NCI-H187 (cell line): ENCODE results near the gene SLC43A3.
"Not testable (repeated sequence)": the region's sequence is repeated elsewhere in the genome, so short reads cannot be mapped to it uniquely, and the experiment has no call there.

Experiments
- DNase-seq, 2 experiments: peaks; one replicate each; lab custom pipeline; 2025; lab: John Stamatoyannopoulos, UW

The SLC43A3 gene

DNA sequence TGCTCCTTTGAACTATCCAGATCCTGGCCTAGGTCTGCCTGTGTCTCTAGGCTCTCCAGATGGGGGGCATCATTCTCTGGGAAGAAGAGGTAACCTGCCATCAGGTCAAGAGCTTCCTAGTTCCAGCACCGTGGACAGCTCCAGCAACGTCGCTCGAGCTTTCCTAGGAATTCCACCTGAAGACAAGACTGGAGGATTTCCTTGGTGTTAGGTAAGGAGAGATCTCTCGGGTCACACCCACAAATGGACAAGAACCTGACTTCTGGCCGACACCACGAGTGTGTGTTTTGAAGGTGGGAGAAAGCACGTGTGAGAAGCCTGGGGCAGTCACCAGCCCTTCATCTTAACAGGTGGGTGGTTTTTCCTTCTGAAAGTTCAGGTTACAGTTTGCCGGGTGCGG lies 47.2 kb downstream of the SLC43A3 start:
- no peak for DNase-seq

DNA sequence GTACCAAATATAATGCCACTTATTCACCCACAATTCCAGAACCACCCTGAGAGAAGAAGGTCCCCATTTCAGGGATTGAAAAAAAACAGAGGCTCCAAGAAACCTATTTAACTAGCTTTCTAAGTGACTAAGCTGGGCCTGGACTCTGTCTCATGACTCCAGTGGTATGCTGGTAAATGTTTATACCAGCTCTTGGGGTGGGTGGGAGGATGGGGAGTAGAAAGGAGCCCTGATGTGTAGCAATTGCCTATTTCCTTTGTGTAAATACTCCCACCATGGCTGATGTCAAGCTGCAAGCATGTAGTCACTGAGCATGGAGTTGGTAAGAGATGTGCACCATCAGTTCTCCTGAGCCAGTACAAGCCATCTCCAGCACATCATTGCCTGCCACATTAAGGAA lies 48.7 kb downstream of the SLC43A3 start:
- no peak for DNase-seq

DNA sequence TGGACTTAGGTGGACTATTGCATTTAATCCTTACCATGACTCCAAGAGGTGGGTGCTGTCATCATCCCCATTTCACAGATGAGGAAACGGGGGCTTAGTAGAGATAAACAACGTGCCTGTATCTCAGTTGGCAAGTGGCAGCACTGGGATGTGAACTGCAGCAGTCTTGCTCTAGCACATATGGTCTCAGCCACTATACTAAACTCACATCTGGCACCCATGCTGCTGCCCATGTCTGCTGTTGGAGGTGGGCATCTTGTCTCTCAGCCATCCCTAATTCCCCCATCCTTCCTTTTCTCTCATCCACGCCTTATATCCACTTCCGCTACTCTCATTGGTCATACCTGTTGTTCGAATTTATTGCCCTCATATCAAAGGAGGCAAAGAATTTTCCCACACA lies 49.8 kb downstream of the SLC43A3 start:
- no peak for DNase-seq

DNA sequence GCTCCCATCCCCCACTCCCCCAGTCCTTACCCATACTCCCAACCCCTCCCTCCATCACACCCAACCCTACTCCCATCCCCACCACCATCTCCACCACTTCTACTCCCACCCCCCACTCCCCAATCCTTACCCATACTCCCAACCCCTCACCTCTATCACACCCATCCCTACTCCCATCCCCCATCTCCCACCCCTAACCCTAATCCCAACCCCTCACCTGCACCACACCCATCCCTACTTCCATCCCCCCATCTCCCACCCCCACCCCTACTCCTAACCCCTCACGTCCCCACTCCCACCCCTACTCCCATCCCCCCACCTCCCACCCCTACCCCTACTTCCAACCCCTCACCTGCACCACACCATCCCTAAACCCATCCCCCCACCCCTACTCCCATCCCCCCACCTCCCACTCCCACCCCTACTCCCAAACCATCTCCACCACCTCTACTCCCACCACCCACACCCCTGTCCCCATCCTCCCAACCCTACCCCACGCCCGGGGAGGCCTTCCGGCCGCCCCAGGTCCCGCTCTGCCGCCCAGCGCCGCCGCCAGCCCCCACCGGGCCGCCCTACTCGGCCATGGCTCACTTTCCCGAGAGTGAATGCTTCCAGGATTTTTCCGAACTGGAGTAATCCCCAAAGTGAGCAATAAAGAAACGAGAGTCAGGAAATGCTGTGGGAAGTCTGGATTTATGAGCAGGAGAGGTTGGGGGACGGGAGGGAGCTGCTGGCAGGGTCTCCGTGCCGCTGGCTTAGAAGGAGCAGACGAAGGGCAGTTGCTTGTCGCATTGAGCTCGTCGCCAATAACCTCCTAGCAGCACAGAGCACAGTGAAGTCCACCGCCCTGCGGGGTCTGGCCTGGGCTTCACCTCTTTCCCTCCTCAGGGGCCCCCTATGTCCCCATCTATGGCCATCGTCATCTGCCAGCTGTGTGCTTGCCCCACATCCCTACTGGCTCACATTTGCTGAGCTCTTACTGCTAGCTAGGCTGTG lies 50.5 kb downstream of the SLC43A3 start:
- no peak for DNase-seq

DNA sequence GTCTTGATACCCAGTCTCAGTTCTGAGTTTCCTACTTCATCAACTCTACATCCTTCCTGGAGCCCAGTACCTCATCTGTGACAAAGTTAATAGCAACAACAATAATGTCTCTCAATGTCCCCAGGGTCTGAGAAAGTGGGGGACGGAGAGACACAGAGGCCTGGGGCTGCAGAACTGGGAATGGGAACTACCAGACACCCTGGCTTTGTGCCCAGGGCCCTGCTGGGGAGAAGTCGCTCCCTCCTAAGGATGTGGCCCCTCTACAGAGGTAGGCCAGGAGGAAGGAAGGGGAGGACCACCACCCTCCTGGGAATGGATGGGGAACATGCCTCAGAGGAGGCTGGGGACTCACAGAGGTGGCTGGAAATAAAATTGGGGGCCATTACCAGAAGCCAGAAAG lies 51.4 kb downstream of the SLC43A3 start:
- no peak for DNase-seq

DNA sequence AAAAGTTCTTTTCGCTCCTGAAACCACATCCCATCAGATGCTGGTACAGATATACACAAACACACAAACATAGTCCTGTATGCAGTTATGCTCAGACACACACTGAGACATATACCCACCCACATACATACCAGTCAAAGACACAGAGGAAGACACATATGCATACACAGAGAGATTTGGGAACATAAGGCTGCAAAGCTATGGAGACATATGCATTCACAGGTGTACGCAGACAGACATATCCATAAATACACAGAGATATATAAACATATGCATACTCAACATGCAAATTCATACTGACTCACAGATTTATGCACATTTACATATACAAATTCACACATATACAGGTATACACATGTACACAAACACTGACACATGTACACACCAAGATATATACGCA lies 52.0 kb downstream of the SLC43A3 start:
- no peak for DNase-seq

DNA sequence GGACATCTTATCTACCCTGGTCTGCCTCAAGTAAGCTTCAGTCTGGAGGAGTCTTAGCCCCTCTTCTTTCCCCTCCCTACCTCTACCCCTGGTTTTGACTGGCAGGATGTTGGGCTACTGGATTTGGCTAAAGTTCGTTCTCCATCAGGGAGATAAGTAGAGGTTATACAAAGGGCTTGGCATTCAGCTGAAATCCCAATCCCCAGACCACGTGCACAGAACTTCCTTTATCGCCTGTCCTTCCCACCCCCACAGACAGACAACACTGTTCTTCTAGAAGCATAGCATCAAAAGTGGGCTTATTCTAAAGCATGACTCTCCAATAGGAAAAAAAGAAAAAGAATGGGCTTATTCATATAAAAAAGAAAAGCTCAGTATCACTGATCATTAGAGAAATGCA lies 53.8 kb downstream of the SLC43A3 start:
- no peak for DNase-seq

DNA sequence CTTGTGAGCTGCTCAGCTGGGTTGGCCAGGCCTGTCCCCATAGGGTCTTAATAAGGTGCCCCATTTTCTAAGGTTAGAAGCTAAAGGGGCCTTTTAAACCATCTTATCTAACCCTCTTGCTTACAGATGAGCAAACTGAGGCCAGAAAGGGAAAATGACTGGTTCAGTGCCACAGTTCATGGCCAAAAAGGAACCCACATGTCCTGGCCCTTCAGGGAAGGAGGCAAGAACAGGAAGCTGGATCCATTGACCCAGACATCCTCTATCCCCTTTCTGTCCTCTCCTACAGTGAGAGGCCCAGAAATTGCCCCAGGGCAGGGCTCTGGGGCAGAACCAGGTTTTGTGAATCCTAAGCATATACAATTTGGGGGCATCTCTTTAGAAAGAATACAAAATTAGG lies 56.0 kb downstream of the SLC43A3 start:
- no peak for DNase-seq

DNA sequence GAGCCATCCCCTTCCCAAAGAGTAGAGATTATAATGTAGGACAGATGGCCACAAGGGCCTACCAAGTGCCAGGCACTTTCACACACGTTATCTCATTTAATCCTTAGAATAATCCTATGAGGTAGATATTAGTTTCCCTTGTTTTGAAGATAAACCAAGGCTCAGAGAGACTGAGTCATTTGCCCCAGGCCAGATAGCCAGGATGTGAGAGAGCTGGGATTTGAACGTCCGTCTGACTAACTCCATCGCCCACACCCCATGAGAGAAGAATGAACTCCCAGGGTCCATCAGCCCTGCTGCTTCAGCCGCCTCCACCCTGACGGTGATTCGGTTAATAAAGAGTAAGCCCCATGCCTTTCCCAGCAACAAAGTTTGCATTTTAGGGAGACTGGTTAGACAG lies 56.7 kb downstream of the SLC43A3 start:
- DNase-seq, result no peak

DNA sequence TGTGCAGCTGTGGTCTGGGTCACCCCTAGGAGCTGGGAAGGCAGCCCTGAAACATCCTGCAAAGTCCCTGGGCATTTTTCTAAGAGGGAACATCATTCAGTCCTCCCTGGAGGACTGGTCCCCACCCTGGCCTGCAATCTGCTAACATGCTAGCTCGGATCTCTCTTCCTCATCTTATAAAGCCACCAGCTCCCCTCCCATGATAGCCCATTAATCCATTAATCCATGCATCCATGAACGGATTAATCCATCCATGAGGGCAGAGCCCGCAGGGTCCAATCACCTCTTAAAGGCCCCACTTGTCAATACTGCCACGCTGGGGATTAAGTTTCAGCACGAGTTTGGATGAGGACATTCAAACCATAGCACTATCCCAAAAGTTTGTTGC lies 58.1 kb downstream of the SLC43A3 start:
- no peak for DNase-seq

DNA sequence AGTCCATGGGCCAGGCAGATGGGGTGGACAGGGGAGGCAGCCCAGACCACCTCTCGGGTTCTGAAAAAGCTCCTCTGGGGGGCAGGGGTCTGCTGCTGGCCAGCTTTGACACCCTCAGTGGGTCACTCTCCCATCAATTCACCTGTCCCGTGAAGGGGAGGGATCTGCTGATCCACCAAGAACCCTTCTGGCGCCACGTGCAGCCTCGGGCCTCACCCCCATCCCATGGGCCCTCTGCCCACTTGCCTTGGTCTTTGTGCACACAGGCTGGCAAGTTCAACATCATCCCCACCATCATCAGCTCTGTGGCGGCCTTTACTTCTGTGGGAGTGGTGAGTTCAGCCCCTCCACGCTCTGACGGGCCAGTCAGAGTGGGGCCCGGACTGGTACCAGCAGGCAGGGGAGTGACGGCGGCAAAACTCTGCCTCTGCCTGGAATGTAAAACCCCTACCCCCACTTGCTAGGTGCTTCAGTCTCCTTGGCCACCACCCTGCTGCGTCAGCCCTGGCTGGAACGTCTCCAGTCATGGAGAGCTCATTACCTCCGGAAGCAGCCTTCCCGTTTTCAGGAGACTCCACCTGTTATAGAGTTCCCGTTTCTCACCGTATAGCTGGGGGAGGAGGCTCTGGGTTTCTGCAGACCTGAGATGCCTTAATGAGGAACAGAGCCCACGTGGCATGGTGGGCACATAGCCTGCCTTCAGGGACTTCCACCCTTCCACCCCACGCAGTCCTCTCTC lies 58.6 kb downstream of the SLC43A3 start:
- DNase-seq, result no peak

DNA sequence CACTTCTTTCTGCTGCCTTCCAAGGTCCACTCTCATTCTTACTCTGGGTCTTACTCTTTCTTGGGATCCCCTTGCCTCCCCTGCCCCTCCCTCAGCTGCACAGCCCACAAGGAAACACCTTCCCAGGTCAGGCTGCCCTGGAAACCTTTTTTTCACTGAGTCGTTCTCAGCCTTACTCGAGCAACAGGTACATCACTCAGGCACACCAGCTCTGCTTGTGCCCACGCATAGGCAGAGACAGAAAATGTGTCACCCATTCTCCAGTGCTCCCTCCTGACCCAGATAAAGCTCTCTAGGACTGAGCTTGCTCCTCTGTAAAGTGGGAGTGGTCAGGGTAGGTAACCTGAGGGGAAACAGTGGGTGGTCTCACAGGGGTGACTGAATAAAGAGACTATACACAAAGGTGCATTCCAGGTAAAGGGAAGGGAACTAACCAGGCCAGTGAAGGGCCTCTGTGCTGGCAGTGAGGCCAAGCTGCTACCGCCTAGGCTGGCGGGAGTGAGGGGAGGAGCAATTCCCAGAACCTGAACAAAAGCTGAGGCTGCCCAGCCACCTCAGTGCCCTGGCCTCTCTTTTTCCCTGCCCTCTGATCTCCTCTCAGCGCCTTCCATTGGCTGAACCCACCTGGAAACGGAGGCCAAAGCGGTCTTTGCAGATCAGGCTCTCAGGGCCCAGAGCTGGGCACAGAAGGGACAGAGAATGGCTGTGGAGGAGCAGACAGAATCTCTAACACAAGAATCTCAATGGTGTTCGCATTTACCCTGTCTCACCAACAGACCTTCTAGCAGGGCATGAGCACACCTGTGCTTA lies 61.9 kb downstream of the SLC43A3 start:
- no peak for DNase-seq

DNA sequence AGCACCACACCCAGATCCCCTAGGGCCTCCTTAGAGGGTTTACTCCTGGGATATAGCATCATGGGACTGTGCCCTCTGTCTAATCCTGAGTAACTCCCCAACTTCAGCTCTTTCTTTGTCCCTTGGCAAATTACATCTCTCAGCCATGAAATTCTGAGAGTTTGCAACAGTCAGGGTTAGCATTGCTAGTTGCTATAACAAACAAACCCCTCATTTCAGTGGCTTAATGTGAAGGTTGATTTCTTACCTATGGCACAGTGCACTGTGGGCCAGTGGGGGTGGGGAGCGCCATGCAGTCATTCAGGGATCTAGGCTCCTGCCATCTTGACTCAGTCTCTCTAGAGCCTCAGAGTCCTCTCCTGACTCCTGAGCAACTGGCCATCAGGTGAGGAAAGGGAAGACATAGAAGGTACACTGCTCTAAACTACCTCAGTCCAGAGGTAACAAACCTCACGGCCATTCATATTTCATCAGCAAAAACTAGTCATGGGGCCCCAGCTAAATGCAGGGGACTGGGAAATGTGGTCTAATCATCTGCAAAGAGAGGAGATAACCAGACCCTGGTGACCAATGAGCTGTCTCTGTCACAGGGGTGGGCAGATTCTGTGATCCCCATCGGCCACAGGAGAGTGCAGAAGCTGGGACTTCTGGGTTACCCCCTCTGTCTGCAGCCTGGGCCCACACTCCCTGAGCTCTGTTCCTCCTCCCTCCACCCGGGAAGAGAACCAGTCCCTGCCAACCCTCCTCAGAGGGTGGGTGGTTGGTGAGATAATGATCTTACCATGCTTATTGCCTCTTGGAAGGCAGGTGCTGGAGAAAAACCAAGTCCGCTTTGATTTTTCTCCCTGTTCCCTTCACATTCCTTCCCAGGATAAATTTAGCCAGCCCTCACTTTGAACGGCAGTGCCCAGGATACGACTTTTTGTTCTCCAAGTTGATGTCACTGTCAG lies 63.5 kb downstream of the SLC43A3 start:
- DNase-seq, result no peak

DNA sequence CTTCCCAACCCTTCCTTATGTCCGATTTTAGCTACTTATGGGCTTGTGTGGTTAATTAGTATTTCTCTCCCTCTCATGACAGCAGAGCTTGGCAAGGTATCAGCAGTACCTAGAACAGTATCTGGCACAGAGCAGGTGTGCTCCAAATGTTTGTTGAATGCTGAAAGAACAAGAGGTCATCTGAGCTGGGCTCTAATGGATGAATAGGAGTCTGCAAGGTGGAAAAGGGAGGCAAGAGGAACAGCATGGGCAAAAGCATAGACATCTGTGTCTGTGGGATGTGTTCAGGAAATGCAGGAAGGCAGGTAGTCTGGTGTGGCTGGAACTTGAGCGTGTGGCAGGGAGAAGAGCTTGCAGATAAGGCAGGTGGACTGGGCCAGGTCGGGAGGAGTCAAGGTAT lies 65.0 kb downstream of the SLC43A3 start:
- DNase-seq, result no peak

DNA sequence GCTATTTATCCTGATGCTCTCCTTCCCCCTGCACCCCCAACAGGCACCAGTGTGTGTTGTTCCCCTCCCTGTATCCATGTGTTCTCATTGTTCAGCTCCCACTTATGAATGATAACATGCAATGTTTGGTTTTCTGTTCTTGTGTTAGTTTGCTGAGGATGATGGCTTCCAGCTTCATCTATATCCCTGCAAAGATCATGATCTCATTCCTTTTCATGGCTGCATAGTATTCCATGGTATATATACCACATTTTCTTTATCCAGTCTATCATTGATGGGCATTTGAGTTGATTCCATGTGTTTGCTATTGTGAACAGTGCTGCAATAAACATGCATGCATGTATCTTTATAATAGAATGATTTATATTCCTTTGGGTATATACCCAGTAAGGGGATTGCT lies 65.5 kb downstream of the SLC43A3 start:
- DNase-seq, result not testable (repeated sequence)

DNA sequence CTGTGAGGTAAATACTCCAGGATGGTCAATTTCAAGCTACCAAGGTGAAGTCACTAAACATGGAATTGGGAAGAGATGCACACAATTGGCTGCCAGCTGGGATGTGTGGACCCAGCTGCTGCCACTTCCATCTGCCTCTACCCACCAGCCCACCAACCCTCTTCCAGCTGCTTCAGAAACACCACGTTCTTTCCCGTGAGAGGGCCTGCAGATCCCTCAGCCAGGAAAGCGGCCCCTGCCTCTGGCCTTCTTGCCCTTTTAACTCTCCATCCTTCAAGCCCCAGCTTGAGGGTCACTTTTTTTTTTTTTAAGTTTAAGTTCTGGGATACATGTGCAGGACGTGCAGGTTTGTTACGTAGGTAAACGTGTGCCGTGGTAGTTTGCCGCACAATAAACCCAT lies 65.9 kb downstream of the SLC43A3 start:
- DNase-seq, result no peak

DNA sequence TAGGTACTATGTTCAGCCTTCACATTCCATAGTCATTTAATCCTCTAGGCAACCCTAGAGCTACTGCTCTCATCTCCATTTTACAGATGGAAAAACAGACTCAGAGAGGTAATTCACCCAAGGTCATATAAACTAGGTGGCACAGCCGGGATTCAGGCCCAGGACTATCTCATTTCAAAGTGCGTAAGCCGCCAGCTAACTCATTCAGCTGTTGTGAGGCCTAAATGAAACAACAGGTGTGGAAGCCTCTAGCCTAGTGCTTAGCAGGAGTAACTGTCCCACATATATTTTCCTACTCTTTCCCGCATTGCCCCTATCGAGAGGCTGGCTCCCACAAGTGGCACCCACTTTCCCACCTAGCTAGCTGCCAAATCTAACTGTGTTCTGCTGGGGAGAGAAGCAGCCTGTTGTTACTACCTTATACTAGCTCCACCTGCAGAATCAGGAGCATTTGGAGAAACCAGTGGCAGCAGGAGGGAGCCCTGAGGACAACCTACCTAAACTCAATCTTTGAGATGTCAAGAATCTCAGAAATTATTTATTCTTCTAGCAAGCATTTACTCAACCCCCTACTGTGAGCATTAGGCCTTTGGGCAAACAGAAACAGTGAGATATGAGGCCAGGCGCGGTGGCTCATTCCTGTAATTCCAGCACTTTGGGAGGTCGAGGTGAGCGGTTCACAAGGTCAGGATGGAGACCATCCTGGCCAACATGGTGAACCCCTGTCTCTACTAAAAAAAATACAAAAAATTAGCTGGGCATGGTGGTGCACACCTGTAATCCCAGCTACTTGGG lies 66.8 kb downstream of the SLC43A3 start:
- no peak for DNase-seq

DNA sequence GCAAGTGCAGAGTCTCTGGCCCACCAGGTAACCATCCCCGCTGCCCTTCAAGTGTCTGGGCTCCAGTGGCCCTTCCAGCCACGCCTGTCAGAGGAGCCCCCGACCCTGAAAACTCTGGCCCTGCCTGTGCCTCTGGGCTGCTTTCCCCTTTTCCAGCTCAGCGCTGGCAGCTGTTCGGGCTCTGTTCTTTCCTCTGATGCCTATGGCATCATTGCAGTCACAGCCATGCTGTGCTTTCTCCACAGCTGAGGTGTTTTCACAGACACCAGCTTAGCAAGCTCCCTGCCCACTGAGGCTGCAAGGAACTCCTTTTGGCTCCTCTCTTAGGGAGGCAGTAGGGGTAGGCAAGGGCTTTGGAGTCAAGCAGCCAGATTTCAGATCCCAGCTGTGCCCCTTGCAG lies 67.5 kb downstream of the SLC43A3 start:
- DNase-seq, result no peak

DNA sequence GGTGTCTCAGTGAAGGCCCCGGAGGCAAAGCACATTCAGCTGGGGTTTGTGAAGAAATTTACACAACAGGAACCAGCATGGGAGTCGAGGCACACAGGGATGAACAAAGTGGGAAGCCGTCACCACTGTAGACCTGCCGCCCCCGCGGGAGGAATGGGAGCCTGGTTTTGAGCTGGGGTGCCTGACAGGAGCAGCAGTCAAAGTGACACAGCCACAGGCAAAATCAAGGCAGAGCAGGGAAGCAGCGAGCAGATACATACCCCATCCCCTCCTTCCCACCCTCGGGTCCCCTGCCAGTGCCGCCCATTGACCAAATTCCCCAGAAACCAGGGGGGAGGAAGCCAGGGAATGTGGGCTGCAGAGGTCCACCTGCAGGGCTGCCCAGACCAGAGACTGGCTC lies 67.9 kb downstream of the SLC43A3 start:
- no peak for DNase-seq

DNA sequence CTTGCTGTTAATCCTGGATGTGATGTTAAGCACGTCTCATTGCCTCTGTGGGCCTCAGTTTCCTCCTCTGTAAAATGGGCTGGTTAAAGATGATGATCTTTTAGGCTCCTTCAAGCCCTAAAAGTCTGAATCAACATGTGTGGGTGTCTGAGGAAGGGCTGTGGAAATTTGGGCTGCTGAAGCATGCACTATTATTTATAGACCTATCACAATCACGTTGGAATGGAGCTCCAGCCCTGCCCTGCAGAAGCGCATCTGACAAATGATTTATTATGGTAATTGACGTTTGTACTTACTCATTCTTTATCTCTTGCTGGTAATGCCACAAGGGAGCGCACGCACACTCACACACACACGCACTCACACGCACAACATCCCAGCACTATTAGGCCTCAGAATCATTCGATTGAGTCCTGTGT lies 68.4 kb downstream of the SLC43A3 start:
- DNase-seq, result no peak
